NOMO-1 (cell line): Measurements from ENCODE around the gene GDAP2.

Source experiments
- DNase-seq, 2 experiments: peaks; one replicate each; lab custom pipeline; 2025; ENCODE audit not compliant: unreplicated experiment in 2 of 2; lab: John Stamatoyannopoulos, UW

GDAP2 gene

GRCh38 chr1:117814856-117815797, 114.3 kb downstream of the GDAP2 start:
- DNase-seq, result no peak
